ENCODE results near the gene B4GALT6. TPM values are rescaled to one million over a fixed set of nuclear protein-coding genes. Genes with fewer than 3 reads are reported as not detected.

The B4GALT6 gene
- total RNA-seq, 1 donor from 2014 or later: 7.4 TPM

DNA sequence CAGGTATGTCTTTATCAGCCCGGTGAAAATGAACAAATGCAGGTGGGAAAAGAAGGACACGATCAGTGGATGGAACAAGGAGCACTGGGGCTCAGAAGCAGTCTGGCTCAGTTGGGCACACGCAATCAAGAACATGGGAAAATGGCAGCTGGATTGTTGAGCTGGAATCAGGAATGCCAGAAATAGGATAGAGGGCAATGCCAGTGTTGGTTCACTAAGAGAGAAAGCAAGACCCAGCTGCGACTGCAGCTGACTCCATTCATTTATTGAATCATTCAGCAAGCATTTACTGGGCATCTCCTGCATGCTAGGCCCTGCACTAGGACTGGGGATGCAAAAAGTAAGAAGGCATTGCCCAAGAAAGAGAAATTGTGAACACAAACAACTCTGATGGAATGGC, 106.3 kb downstream of the B4GALT6 start:
- no peak overlapping the region for H3K4me3 ChIP-seq (ENCODE audit: low read depth, low read length)
- no peak for DNase-seq (ENCODE audit: low read depth)
- TF ChIP-seq, protein P1, sequence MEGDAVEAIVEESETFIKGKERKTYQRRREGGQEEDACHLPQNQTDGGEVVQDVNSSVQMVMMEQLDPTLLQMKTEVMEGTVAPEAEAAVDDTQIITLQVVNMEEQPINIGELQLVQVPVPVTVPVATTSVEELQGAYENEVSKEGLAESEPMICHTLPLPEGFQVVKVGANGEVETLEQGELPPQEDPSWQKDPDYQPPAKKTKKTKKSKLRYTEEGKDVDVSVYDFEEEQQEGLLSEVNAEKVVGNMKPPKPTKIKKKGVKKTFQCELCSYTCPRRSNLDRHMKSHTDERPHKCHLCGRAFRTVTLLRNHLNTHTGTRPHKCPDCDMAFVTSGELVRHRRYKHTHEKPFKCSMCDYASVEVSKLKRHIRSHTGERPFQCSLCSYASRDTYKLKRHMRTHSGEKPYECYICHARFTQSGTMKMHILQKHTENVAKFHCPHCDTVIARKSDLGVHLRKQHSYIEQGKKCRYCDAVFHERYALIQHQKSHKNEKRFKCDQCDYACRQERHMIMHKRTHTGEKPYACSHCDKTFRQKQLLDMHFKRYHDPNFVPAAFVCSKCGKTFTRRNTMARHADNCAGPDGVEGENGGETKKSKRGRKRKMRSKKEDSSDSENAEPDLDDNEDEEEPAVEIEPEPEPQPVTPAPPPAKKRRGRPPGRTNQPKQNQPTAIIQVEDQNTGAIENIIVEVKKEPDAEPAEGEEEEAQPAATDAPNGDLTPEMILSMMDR (conservative IDR thresholded peaks at IDR 0.05; ENCODE audit: low read depth, low read length): no peak

DNA sequence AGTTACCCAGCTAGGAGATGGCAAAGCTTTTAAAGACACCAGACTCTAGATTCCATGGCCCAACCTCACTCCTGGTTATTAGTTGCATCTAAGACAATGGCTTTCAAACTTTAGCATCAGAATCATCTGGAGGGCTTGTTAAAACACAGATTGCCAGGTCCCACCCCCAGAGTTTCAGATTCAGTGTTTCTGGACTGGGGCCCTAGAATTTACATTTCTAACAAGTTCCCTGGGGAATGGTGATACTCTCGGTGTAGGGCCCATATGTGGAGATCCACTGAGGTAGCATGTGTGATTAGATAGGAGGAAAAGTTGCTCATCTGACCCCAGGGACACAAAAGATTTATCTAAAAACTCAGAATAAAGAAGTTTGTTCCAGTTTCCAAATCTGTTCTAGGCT, 107.2 kb downstream of the B4GALT6 start:
- no peak for DNase-seq (ENCODE audit: low read depth)
- TF ChIP-seq, protein P1 (conservative IDR thresholded peaks at IDR 0.05; ENCODE audit: low read depth, low read length): no peak

DNA sequence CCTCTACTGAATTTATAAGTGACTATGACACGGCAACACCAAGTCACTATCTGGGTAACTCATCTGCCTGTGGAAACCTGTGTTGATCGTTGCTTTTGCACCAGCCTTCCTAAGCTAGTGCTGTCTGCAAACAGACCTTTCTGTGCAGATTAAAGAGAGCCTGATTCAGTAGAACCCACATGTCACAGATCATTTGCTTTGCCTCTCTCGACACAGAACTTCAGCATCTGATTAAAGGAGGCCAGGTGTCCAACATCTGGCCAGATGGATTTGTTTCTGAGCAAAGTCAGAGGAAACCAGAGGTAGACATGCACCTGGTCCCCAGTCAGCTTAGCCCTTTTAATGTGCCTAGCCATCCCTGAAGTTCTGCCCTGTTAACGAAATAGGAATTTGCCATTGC, 107.7 kb downstream of the B4GALT6 start:
- TF ChIP-seq, protein P1 (conservative IDR thresholded peaks at IDR 0.05; ENCODE audit: low read depth, low read length): no peak
- no peak overlapping the region for H3K4me3 ChIP-seq (ENCODE audit: low read depth, low read length)
- no peak for DNase-seq (ENCODE audit: low read depth)

More for the DNA sequence above, 107.2 kb downstream of the B4GALT6 start:
- H3K4me3 ChIP-seq (ENCODE audit: low read depth, low read length): no peak overlapping the region

DNA sequence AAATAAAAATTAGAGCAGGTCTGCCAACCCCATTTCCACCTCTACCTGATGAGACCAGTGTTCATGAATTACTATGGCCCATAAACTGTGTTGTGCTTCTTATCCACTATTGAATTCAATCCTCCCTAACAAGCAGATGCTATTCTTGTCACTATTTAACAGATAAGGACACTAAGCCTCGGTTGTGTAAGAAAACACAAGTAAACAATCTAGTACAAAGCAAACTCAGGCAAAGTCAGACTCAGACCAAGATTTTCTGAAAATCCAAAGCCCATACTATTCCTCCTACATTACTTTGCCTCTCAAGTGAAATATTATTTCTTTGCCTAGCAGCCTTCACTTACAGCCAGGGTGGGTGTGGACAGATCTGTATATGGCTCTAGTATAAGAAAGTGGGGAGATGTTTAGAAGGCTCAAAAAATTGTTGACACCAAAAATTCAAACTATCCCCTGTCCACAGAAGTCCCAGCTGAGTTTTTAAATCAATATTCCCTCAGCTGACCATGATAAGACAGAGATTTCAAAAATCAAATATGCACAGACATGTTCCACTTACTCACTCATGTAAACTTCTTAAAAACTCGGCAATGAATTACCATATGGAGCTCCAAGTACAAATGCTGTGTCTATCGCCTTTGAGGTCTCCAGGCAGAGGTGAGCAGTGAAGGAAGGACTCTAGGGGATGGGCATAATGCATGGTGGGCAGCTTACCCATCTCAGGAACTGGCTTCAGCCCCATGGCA, 108.7 kb downstream of the B4GALT6 start:
- DNase-seq (ENCODE audit: low read depth): no peak
- TF ChIP-seq, protein P1 (conservative IDR thresholded peaks at IDR 0.05; ENCODE audit: low read depth, low read length): no peak
- no peak overlapping the region for H3K4me3 ChIP-seq (ENCODE audit: low read depth, low read length)

DNA sequence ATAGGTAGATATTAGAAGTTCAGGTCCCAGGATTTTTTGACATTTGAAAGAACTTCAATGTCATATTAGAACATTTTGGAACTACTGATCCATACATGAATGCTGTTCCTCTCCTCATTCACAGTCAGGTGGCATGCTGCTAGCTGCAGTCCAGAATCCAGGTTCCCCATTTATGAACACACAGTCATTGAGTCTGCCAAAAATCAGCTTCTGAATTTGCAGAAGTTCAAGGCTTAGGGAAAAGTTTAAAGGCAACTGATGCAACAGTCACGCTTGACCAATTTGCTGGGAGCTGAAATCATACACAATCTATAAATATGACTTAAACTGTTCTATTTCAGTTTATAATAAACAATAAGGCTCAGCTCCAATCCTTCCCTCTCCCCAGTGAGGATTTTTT, 110.0 kb downstream of the B4GALT6 start:
- no peak for DNase-seq (ENCODE audit: low read depth)
- no peak overlapping the region for H3K4me3 ChIP-seq (ENCODE audit: low read depth, low read length)
- TF ChIP-seq, protein P1 (conservative IDR thresholded peaks at IDR 0.05; ENCODE audit: low read depth, low read length): no peak

Other genes starting within 250 kb of the B4GALT6 start
- gene DSG3, start 236.8 kb downstream of the B4GALT6 start, total RNA-seq: not detected in 2 replicates
- 58.8 and 62.1 TPM in 2 replicates for gene DSG2, start 186.4 kb downstream of the B4GALT6 start, total RNA-seq
- not detected in 2 replicates for gene TTR, start 92.7 kb downstream of the B4GALT6 start, total RNA-seq
- gene SLC25A52, start 76.3 kb upstream of the B4GALT6 start, total RNA-seq: not detected in 2 replicates